ENCODE results near the gene DACH1.

The DACH1 gene

GRCh38 chr13:71797517-71797916 is 69.5 kb downstream of the DACH1 start (continued):
- TF ChIP-seq PRDM10 (tag by site-specific recombination; IDR thresholded peaks at IDR 0.05), result peak; percentile 63
- 0 out of 2 replicates have a peak, but pooled peaks have one; percentile 38 for TF ChIP-seq ZNF600 (tag by site-specific recombination; IDR thresholded peaks at IDR 0.05)

GRCh38 chr13:71789693-71790329 is 77.2 kb downstream of the DACH1 start:
- H3K4me3 ChIP-seq (ENCODE audit: low read depth, low read length), result no peak overlapping the region
- H3K36me3 ChIP-seq (ENCODE audit: control insufficient read depth in 2 of 2, insufficient read depth in 1 of 2, low read length in 2 of 2), result no peaks in the 10 kb centered on the region
- no peak for TF ChIP-seq KLF1 (tag by site-specific recombination; IDR thresholded peaks at IDR 0.05)
- 0 out of 2 replicates have a peak, but pooled peaks have one; percentile 16 for TF ChIP-seq IKZF3 (tag by site-specific recombination; IDR thresholded peaks at IDR 0.05)
- TF ChIP-seq YY1 (tag by site-specific recombination; IDR thresholded peaks at IDR 0.05), result no peak
- no peak for TF ChIP-seq ZNF624 (tag by site-specific recombination; IDR thresholded peaks at IDR 0.05)
- peak; percentile 63 for TF ChIP-seq FEZF1 (tag by site-specific recombination; IDR thresholded peaks at IDR 0.05)
- no peak for TF ChIP-seq KLF10 (tag by site-specific recombination; IDR thresholded peaks at IDR 0.05)
- peak; percentile 77; the same call in 1 of the 2 replicates for TF ChIP-seq OSR2 (tag by site-specific recombination; IDR thresholded peaks at IDR 0.05)
- peak; percentile 95 for TF ChIP-seq PRDM6 (tag by site-specific recombination; IDR thresholded peaks at IDR 0.05)
- TF ChIP-seq ZNF843 (tag by site-specific recombination; IDR thresholded peaks at IDR 0.05), result peak; percentile 50
- no peak for TF ChIP-seq KLF16 (tag by site-specific recombination; IDR thresholded peaks at IDR 0.05)
- no peak for TF ChIP-seq ZBTB8A (tag by site-specific recombination; IDR thresholded peaks at IDR 0.05)
- no peak for TF ChIP-seq MZF1 (tag by site-specific recombination; IDR thresholded peaks at IDR 0.05; ENCODE audit: borderline replicate concordance)
- no peak for TF ChIP-seq SETDB1 (IDR thresholded peaks at IDR 0.05; ENCODE audit: insufficient read length, low read length)
- no peak for TF ChIP-seq ZNF521 (tag by site-specific recombination; IDR thresholded peaks at IDR 0.05)
- TF ChIP-seq ZNF223 (tag by site-specific recombination; IDR thresholded peaks at IDR 0.05), result no peak
- TF ChIP-seq WT1 (tag by site-specific recombination; IDR thresholded peaks at IDR 0.05), result no peak
- TF ChIP-seq ZNF555 (tag by site-specific recombination; conservative IDR thresholded peaks at IDR 0.05), result no peak
- peak; percentile 34; the same call in 1 of the 2 replicates for TF ChIP-seq ZEB2 (tag by site-specific recombination; IDR thresholded peaks at IDR 0.05)
- TF ChIP-seq ZNF747 (tag by site-specific recombination; IDR thresholded peaks at IDR 0.05), result no peak
- TF ChIP-seq ZNF433 (tag by site-specific recombination; IDR thresholded peaks at IDR 0.05; ENCODE audit: low read depth), result no peak
- no peak for TF ChIP-seq ZNF777 (tag by site-specific recombination; IDR thresholded peaks at IDR 0.05; ENCODE audit: borderline replicate concordance)
- TF ChIP-seq ZNF791 (tag by site-specific recombination; IDR thresholded peaks at IDR 0.05), result no peak
- no peak for TF ChIP-seq KLF9 (tag by site-specific recombination; IDR thresholded peaks at IDR 0.05; ENCODE audit: low read depth)
- TF ChIP-seq ZNF274 (IDR thresholded peaks at IDR 0.05; ENCODE audit: low read length), result no peak
- no peak for TF ChIP-seq ZNF274 (tag by site-specific recombination; IDR thresholded peaks at IDR 0.05; ENCODE audit: borderline replicate concordance)
- TF ChIP-seq ZNF629 (tag by site-specific recombination; IDR thresholded peaks at IDR 0.05), result peak; percentile 16; the same call in 1 of the 2 replicates
- peak; percentile 92 for TF ChIP-seq PRDM4 (tag by site-specific recombination; IDR thresholded peaks at IDR 0.05)
- no peak for TF ChIP-seq ZNF175 (tag by site-specific recombination; IDR thresholded peaks at IDR 0.05)
- no peaks in the 10 kb centered on the region for H3K4me1 ChIP-seq (ENCODE audit: control insufficient read depth, insufficient read depth, low read length)
- ChIA-PET POLR2A (no interaction called here), CTCF (no interaction called here)
- H3K27ac ChIP-seq (ENCODE audit: extremely low read depth, low read depth, low read length), result no peak overlapping the region
- no peaks in the 10 kb centered on the region for H3K9me3 ChIP-seq (ENCODE audit: control insufficient read depth, insufficient read depth, low read depth, low read length)
